GM23338 (cell line): ENCODE results near the gene RNF41.

Experiments used
- CREB1 ChIP-seq: fragments of 250-450 bp; sonication (Bioruptor Pico); IDR thresholded peaks from 2 replicates; pipeline ENCODE4 v1.5.0; 2020; ENCODE audit warnings: low read depth, mild to moderate bottlenecking, moderate library complexity
- ETS1 ChIP-seq: IDR thresholded peaks from 2 replicates; pipeline ENCODE4 v1.6.1; 2016; ENCODE audit warnings: antibody characterized with exemption
- EZH2 ChIP-seq: fragments of 200-600 bp; sonication (generic); IDR thresholded peaks from one replicate; pipeline ENCODE4 v1.8.0; 2017; ENCODE audit warnings: antibody characterized with exemption, mild to moderate bottlenecking, low read depth; ENCODE audit not compliant: unreplicated experiment
- EZH2phosphoT487 ChIP-seq: fragments of 200-600 bp; sonication (generic); IDR thresholded peaks from one replicate; pipeline ENCODE4 v1.8.1; 2018; ENCODE audit warnings: antibody characterized with exemption; ENCODE audit not compliant: unreplicated experiment
- JUNB ChIP-seq: IDR thresholded peaks from one replicate; pipeline ENCODE4 v1.6.1; 2016; ENCODE audit warnings: antibody characterized with exemption; ENCODE audit not compliant: unreplicated experiment
- NANOG ChIP-seq: IDR thresholded peaks from 2 replicates; pipeline ENCODE4 v1.6.1; 2016; ENCODE audit warnings: antibody characterized with exemption, borderline replicate concordance
- POLR2AphosphoS5 ChIP-seq: IDR thresholded peaks from 2 replicates; pipeline ENCODE4 v1.6.1; 2016; ENCODE audit warnings: antibody characterized with exemption, low read depth
- REST ChIP-seq: IDR thresholded peaks from one replicate; pipeline ENCODE4 v1.6.1; 2018; ENCODE audit warnings: antibody characterized with exemption; ENCODE audit not compliant: unreplicated experiment
- STAT1 ChIP-seq: IDR thresholded peaks from one replicate; pipeline ENCODE4 v1.6.1; 2016; ENCODE audit warnings: antibody characterized with exemption; ENCODE audit not compliant: unreplicated experiment
- ZNF114 ChIP-seq: fragments of 250-450 bp; sonication (Bioruptor Pico); IDR thresholded peaks from 2 replicates; pipeline ENCODE4 v1.5.0; 2020; ENCODE audit warnings: mild to moderate bottlenecking, moderate library complexity
- ZNF331 ChIP-seq: fragments of 250-450 bp; sonication (Bioruptor Pico); IDR thresholded peaks from 2 replicates; pipeline ENCODE4 v1.5.0; 2020; ENCODE audit warnings: low read depth, mild to moderate bottlenecking, moderate library complexity
- ZNF462 ChIP-seq: fragments of 250-450 bp; sonication (Bioruptor Pico); IDR thresholded peaks from 2 replicates; pipeline ENCODE4 v1.5.0; 2020; ENCODE audit warnings: mild to moderate bottlenecking, moderate library complexity
- TF ChIP-seq, protein P1 (sequence below), 2 experiments: fragments of 200-600 bp in 1 of 2; sonication (generic) in 1 of 2; conservative IDR thresholded peaks; 2 replicates each; pipeline versions ENCODE4 v1.5.1 to v1.6.1; 2016 to 2017; ENCODE audit warnings: antibody characterized with exemption in 2 of 2, low read depth in 2 of 2, mild to moderate bottlenecking in 2 of 2, moderate library complexity in 1 of 2

- TF ChIP-seq POLR2AphosphoS5 (no peak), EZH2 (no peak), ETS1 (no peak), REST (no peak), JUNB (no peak), CREB1 (CRISPR knock-in tag) (no peak), EZH2phosphoT487 (no peak), STAT1 (no peak), ZNF331 (CRISPR knock-in tag) (no peak), NANOG (no peak), ZNF114 (no peak), ZNF462 (CRISPR knock-in tag) (no peak)
- TF ChIP-seq, protein P1, sequence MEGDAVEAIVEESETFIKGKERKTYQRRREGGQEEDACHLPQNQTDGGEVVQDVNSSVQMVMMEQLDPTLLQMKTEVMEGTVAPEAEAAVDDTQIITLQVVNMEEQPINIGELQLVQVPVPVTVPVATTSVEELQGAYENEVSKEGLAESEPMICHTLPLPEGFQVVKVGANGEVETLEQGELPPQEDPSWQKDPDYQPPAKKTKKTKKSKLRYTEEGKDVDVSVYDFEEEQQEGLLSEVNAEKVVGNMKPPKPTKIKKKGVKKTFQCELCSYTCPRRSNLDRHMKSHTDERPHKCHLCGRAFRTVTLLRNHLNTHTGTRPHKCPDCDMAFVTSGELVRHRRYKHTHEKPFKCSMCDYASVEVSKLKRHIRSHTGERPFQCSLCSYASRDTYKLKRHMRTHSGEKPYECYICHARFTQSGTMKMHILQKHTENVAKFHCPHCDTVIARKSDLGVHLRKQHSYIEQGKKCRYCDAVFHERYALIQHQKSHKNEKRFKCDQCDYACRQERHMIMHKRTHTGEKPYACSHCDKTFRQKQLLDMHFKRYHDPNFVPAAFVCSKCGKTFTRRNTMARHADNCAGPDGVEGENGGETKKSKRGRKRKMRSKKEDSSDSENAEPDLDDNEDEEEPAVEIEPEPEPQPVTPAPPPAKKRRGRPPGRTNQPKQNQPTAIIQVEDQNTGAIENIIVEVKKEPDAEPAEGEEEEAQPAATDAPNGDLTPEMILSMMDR (conservative IDR thresholded peaks at IDR 0.05; ENCODE audit: low read depth in 2 of 2) = no peak
Observed at GRCh38 chr12:56231184-56231582, 9.5 kb upstream of the RNF41 start.
